Activated CD4-positive, alpha-beta T cell treated with anti-CD3 and anti-CD28 coated beads for 36 hours (primary cell): ENCODE data around the gene ARID5A. TPM values are rescaled to one million over a fixed set of nuclear protein-coding genes. Genes with fewer than 3 reads are reported as not detected.

Experiments used
- total RNA-seq, 2 experiments: library from RNA; stranded (reverse); gene quantifications; one replicate each; pipeline ENCODE4 v1.2.3, GENCODE V29; 2021

Gene ARID5A
- total RNA-seq, 2 experiments from 2014 or later: 179 to 191 TPM

Other genes starting within 250 kb of the ARID5A start
- gene SNRNP200, start 231.2 kb upstream of the ARID5A start, total RNA-seq: 100 to 1,000 TPM; 176 to 198 TPM
- gene ITPRIPL1, start 211.4 kb upstream of the ARID5A start, total RNA-seq: 10 to 100 TPM; 24.8 to 28.4 TPM
- 10 to 100 TPM; 77.7 to 83.2 TPM for gene NCAPH, start 201.0 kb upstream of the ARID5A start, total RNA-seq
- gene NEURL3, start 31.4 kb upstream of the ARID5A start, total RNA-seq: under 1 TPM; 0.33 to 0.41 TPM
- 10 to 100 TPM; 33.9 to 39.1 TPM for gene KANSL3, start 101.6 kb downstream of the ARID5A start, total RNA-seq
- not detected for gene FER1L5, start 106.0 kb downstream of the ARID5A start, total RNA-seq
- gene LMAN2L, start 203.3 kb downstream of the ARID5A start, total RNA-seq: 1 to 10 TPM; 4.8 to 5.7 TPM
- gene CNNM4, start 224.2 kb downstream of the ARID5A start, total RNA-seq: 10 to 100 TPM in 1 of 2 experiments, 1 to 10 TPM in 1; 7.1 to 11.3 TPM